Measurements from ENCODE around the gene TMEM145.

GRCh38 chr19:42328106-42328505 lies 15.0 kb downstream of the TMEM145 start:
- TF ChIP-seq EZH2 (IDR thresholded peaks at IDR 0.05; ENCODE audit: borderline replicate concordance, low read length), result no peak
- TF ChIP-seq, protein P1, sequence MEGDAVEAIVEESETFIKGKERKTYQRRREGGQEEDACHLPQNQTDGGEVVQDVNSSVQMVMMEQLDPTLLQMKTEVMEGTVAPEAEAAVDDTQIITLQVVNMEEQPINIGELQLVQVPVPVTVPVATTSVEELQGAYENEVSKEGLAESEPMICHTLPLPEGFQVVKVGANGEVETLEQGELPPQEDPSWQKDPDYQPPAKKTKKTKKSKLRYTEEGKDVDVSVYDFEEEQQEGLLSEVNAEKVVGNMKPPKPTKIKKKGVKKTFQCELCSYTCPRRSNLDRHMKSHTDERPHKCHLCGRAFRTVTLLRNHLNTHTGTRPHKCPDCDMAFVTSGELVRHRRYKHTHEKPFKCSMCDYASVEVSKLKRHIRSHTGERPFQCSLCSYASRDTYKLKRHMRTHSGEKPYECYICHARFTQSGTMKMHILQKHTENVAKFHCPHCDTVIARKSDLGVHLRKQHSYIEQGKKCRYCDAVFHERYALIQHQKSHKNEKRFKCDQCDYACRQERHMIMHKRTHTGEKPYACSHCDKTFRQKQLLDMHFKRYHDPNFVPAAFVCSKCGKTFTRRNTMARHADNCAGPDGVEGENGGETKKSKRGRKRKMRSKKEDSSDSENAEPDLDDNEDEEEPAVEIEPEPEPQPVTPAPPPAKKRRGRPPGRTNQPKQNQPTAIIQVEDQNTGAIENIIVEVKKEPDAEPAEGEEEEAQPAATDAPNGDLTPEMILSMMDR (IDR thresholded peaks at IDR 0.05; ENCODE audit: low read length), result no peak

All from OCI-LY1 (cell line).